Body of pancreas (tissue), 4 donors: Measurements from ENCODE around the gene LGALS3. TPM values are rescaled to one million over a fixed set of nuclear protein-coding genes. Genes with fewer than 3 reads are reported as not detected.

Experiments used
- ATAC-seq: fragments of 150-250 bp; one replicate; pipeline ENCODE4 v1.9.1; 2016
- DNase-seq, 4 donors: peaks; one replicate each; pipeline ENCODE4 v3.0.0-alpha.2; 2019
- H3K27ac ChIP-seq, 4 donors: fragments of 200-600 bp; sonication (generic); 1 replicate in 3 of 4; 2 replicates in 1 of 4; pipeline versions ENCODE4 v1.5.1 to v1.6.1; 2016 to 2019; ENCODE audit warnings: mild to moderate bottlenecking in 1 of 4, mixed read lengths in 1 of 4, moderate library complexity in 1 of 4
- H3K27me3 ChIP-seq, 2 donors: fragments of 200-600 bp; sonication (generic); one replicate each; pipeline ENCODE4 v1.6.0; 2016; ENCODE audit warnings: mild to moderate bottlenecking in 1 of 2
- H3K36me3 ChIP-seq, 2 donors: fragments of 200-600 bp; sonication (generic); replicated peaks in 1 of 2; 2 replicates each; pipeline ENCODE4 v1.5.1; 2016; ENCODE audit warnings: low read depth in 2 of 2; ENCODE audit not compliant: insufficient read depth in 1 of 2
- H3K4me1 ChIP-seq: fragments of 200-600 bp; sonication (generic); one replicate; pipeline ENCODE4 v1.6.0; 2016
- H3K4me3 ChIP-seq, 2 donors: fragments of 200-600 bp; sonication (generic); 1 replicate in 1 of 2; 2 replicates in 1 of 2; pipeline ENCODE4 v1.5.1; 2016 to 2019
- H3K9me3 ChIP-seq, 3 donors: fragments of 200-600 bp; sonication (generic); 1 replicate in 2 of 3; 2 replicates in 1 of 3; pipeline ENCODE4 v1.5.1; 2016
- POLR2A ChIP-seq, 3 donors: fragments of 450-650 bp; IDR thresholded peaks; one replicate each; pipeline ENCODE4 v1.6.1; 2016; ENCODE audit warnings: antibody characterized with exemption in 3 of 3, mild to moderate bottlenecking in 2 of 3
- WGBS, 2 donors: methylation state at CpG; one replicate each; pipeline ENCODE4 v1.1.5; 2017; 5-methylcytosine and 5-hydroxymethylcytosine counted together
- intact Hi-C: fragments of 100-400 bp; cut with DNase I; formaldehyde crosslinking; loops from one replicate; pipeline ENCODE4 v1.15.1; 2023
- total RNA-seq, 2 donors: library from RNA; depleted of rRNA; stranded (reverse); fragments of >200 nt; gene quantifications; one replicate each; pipeline ENCODE4 v1.1.0, GENCODE V29; 2016
- TF ChIP-seq, protein P1 (sequence below), 7 experiments: fragments of 450-650 bp in 4 of 7; fragments of 200-600 bp in 3 of 7; sonication (generic) in 3 of 7; IDR thresholded peaks; one replicate each; pipeline ENCODE4 v1.5.1; 2016 to 2019; ENCODE audit warnings: antibody characterized with exemption in 7 of 7

The LGALS3 gene
- total RNA-seq, 2 donors from 2014 or later: 53.4 to 145 TPM

DNA sequence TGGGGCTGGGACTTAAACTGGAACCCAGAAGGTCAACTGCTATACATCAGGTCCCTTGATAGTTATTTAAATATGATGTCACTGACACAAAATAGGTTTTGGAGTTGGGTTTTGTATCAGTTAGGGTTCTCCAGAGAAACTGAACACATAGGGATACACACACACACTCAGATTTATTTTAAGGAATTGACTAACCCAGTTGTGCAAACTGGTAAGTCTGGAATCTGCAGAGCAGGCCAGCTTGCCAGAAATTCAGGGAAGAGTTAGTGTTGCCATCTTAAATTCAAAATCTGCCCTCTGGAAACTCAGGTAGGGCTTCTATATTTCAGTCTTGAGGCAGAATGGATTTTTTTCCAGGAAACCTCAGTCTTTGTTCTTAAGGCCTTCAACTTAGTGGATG is 40.7 kb upstream of the LGALS3 start:
- Histone ChIP-seq H3K4me3 (no peak overlapping the region), H3K27ac (no peak overlapping the region), H3K4me1 (peaks cover 15% of the 10 kb centered on the region), H3K9me3 (no peaks in the 10 kb centered on the region), H3K27me3 (no peaks in the 10 kb centered on the region), H3K36me3 (no peaks in the 10 kb centered on the region)
- intact Hi-C loops: loop anchor here (5.0 kb wide), 1 partner anchor 74 kb away; no protein-coding TSS in a partner anchor
- ATAC-seq: no peak
- no peak for TF ChIP-seq POLR2A (IDR thresholded peaks at IDR 0.05)
- TF ChIP-seq, protein P1, sequence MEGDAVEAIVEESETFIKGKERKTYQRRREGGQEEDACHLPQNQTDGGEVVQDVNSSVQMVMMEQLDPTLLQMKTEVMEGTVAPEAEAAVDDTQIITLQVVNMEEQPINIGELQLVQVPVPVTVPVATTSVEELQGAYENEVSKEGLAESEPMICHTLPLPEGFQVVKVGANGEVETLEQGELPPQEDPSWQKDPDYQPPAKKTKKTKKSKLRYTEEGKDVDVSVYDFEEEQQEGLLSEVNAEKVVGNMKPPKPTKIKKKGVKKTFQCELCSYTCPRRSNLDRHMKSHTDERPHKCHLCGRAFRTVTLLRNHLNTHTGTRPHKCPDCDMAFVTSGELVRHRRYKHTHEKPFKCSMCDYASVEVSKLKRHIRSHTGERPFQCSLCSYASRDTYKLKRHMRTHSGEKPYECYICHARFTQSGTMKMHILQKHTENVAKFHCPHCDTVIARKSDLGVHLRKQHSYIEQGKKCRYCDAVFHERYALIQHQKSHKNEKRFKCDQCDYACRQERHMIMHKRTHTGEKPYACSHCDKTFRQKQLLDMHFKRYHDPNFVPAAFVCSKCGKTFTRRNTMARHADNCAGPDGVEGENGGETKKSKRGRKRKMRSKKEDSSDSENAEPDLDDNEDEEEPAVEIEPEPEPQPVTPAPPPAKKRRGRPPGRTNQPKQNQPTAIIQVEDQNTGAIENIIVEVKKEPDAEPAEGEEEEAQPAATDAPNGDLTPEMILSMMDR (IDR thresholded peaks at IDR 0.05): no peak
- no peak for DNase-seq

DNA sequence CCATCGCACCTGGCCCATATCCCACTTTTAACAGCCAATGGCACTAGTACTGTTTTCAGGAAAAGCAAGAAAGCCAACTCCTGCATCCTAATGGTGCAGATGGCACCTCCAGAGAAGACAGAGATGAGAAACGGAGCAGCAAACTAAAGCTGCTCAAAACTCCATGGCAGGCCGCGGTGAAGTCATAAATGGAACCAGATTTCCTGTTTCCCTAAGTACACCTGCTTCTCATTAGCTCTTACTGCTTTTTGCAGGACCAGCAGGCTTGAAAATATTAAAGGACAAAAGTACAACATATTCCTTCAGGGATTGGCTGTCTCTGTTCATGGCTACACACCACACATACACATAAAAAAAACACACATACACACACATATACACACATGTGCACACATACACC is 36.7 kb upstream of the LGALS3 start:
- Histone ChIP-seq H3K27me3 (no peaks in the 10 kb centered on the region), H3K36me3 (no peaks in the 10 kb centered on the region), H3K27ac (no peak overlapping the region), H3K4me1 (no peaks in the 10 kb centered on the region), H3K9me3 (no peaks in the 10 kb centered on the region), H3K4me3 (no peak overlapping the region)
- 77% methylated on average over 4 of the region's 4 CpGs for WGBS, 2 donors
- no peak for TF ChIP-seq POLR2A (IDR thresholded peaks at IDR 0.05)
- TF ChIP-seq, protein P1 (IDR thresholded peaks at IDR 0.05): no peak
- ATAC-seq (no peak), DNase-seq (no peak)
- intact Hi-C loops: loop anchor here (5.0 kb wide), 1 partner anchor 40 kb away; no protein-coding TSS in a partner anchor

DNA sequence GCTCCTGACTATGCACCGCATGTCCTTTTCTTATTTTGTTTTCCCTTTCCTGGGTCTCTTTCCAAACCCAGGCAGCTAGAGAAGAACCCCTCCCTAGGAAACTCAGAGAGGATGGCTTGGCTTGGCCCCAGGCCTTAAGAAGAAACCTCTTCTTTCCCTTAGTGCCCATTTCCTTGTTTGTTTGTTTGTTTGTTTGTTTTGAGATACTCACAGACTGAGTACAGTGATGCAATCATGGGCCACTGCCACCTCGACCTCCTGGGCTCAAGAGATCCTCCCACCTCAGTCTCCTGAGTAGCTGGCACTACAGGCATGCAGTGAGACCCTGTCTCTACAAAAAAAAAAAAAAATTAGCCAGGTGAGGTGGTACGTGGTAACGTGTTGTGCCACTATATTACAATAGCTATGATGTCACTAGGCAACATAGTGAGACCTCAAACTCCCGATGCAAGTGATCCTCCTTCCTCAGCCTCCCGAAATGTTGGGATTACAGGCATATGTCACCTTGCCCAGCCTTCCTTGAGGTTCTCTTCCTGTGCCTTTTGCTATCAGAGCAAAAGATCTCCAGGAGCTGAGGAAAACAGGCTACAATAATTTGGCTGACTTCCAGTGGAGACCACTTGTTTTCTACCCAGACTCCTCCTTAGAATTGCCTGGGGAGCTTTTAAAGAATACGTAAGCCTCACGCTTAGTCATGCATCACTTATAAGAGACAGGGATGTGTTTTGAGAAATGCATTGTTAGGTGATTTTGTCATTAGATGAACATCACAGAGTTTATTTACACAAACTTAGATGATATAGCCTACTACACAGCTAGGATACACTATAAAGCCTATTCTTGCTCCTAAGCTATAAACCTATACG is 34.5 kb upstream of the LGALS3 start:
- H3K27me3 ChIP-seq: no peaks in the 10 kb centered on the region
- TF ChIP-seq, protein P1 (IDR thresholded peaks at IDR 0.05): no peak
- no peak for TF ChIP-seq POLR2A (IDR thresholded peaks at IDR 0.05)
- intact Hi-C loops: loop anchor here (5.0 kb wide), 1 partner anchor 38 kb away; no protein-coding TSS in a partner anchor
- WGBS, 2 donors: 70 to 78% methylated on average over 9 of the region's 9 CpGs
- H3K9me3 ChIP-seq: no peaks in the 10 kb centered on the region
- ATAC-seq (no peak), DNase-seq (no peak)
- no peaks in the 10 kb centered on the region for H3K36me3 ChIP-seq
- H3K27ac ChIP-seq: no peak overlapping the region
- H3K4me1 ChIP-seq: peaks cover 9% of the 10 kb centered on the region
- H3K4me3 ChIP-seq: no peak overlapping the region

DNA sequence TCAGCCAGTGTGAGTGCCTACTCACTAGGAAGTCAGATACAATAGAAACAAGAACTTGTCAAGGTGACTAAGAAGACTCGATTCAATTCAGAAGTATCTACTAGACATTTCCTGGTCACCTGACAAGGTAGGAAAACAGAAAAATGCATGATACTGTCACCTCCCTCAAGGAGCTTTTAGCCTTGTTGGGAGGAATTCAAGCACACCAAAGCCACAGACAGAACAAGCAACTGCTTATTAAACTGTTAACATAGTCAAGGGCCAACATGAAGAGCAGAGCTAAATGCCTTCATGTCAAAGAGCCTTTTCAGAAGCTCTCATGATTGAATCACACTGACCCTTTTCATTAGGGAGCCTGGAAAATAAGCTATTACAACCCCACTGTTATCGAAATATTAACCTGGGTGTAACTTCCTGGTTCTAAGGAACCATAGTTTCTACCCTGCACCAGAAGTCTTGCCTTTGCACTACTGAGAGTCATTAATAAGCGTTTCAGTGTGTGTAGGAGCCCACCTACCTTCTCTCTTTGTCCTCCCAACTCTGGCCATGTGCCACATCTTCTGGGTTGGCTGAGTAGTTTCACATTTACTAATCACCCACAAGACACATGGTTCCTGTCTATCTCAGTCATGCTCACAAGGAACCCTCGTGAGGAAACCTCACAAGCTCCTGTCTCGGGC is 31.0 kb upstream of the LGALS3 start:
- Histone ChIP-seq H3K9me3 (no peaks in the 10 kb centered on the region), H3K4me1 (peaks cover 37% of the 10 kb centered on the region), H3K36me3 (no peaks in the 10 kb centered on the region), H3K27me3 (no peaks in the 10 kb centered on the region), H3K4me3 (no peak overlapping the region), H3K27ac (peak overlapping the region in 3 of 4 donors; percentile 1 to 32 (median 23))
- no peak for ATAC-seq
- DNase-seq: peak in 2 of 4 donors; percentile 27 to 63
- TF ChIP-seq, protein P1 (IDR thresholded peaks at IDR 0.05): no peak
- TF ChIP-seq POLR2A (IDR thresholded peaks at IDR 0.05): no peak
- intact Hi-C loops: no loop called here
- WGBS, 2 donors: 59 to 64% methylated on average over 3 to 5 of the region's 5 CpGs
